Caco-2 (cell line): ENCODE measurements around the gene MSL1. TPM values are rescaled to one million over a fixed set of nuclear protein-coding genes. Genes with fewer than 3 reads are reported as not detected.

Experiments used
- Bru-seq: library from RNA; stranded (reverse); fragments of 400-500 nt; gene quantifications from one replicate; lab custom pipeline; 2021; lab: Mats Ljungman, UMichigan
- BruChase-seq, 2 experiments: library from RNA; stranded (reverse); fragments of 400-500 nt; gene quantifications; one replicate each; lab custom pipeline; 2021; lab: Mats Ljungman, UMichigan
- BruUV-seq: library from RNA; stranded (reverse); fragments of 400-500 nt; replicated peaks from 2 replicates; lab custom pipeline; 2021; lab: Mats Ljungman, UMichigan
- CTCF ChIA-PET: fragments of 300-600 bp; sonication (Branson Sonifier 250); formaldehyde crosslinking; loops from one replicate; lab custom pipeline; 2022; ENCODE audit warnings: antibody characterized with exemption; lab: Charles Lee
- POLR2A ChIA-PET: fragments of 300-600 bp; sonication (Branson Sonifier 250); formaldehyde crosslinking; loops from one replicate; lab custom pipeline; 2022; ENCODE audit warnings: antibody characterized with exemption; lab: Charles Lee
- DNase-seq, 2 experiments: peaks; one replicate each; pipeline versions ENCODE4 v3.0.0 to v3.0.0-alpha.2; 2020 to 2022
- H3K27me3 ChIP-seq: replicated peaks from 2 replicates; pipeline ENCODE4 v1.6.0; 2011; ENCODE audit warnings: low read length; ENCODE audit not compliant: control insufficient read depth, insufficient read depth
- H3K36me3 ChIP-seq: 2 replicates; pipeline ENCODE4 v1.5.1; 2011; ENCODE audit warnings: low read length; ENCODE audit not compliant: control insufficient read depth, insufficient read depth
- H3K4me1 ChIP-seq: fragments of 250-450 bp; sonication (Bioruptor Pico); 2 replicates; pipeline ENCODE4 v1.5.1; 2020; ENCODE audit warnings: mild to moderate bottlenecking
- H3K4me3 ChIP-seq: 2 replicates; pipeline ENCODE4 v1.5.1; 2011; ENCODE audit warnings: low read depth, mild to moderate bottlenecking, control low read depth, low read length
- H3K9me3 ChIP-seq: fragments of 250-450 bp; sonication (Bioruptor Pico); 2 replicates; pipeline ENCODE4 v1.5.1; 2020; ENCODE audit warnings: mild to moderate bottlenecking, moderate library complexity
- H3K27ac Mint-ChIP-seq: one replicate; pipeline ENCODE4 v1.8.0; 2022; ENCODE audit warnings: mixed read lengths; ENCODE audit not compliant: unreplicated experiment
- H3K27me3 Mint-ChIP-seq: one replicate; pipeline ENCODE4 v1.8.0; 2022; ENCODE audit warnings: mixed read lengths; ENCODE audit not compliant: insufficient read depth, unreplicated experiment
- H3K36me3 Mint-ChIP-seq: one replicate; pipeline ENCODE4 v1.8.0; 2022; ENCODE audit warnings: mild to moderate bottlenecking, mixed read lengths; ENCODE audit not compliant: insufficient read depth, unreplicated experiment
- H3K4me1 Mint-ChIP-seq: one replicate; pipeline ENCODE4 v1.8.0; 2022; ENCODE audit warnings: low read depth, mixed read lengths; ENCODE audit not compliant: unreplicated experiment
- H3K4me3 Mint-ChIP-seq: one replicate; pipeline ENCODE4 v1.8.0; 2022; ENCODE audit warnings: mild to moderate bottlenecking, moderate library complexity, mixed read lengths; ENCODE audit not compliant: unreplicated experiment
- H3K9me3 Mint-ChIP-seq: one replicate; pipeline ENCODE4 v1.8.0; 2022; ENCODE audit warnings: mixed read lengths; ENCODE audit not compliant: unreplicated experiment
- intact Hi-C: fragments of 100-400 bp; cut with micrococcal nuclease; formaldehyde crosslinking; loops from one replicate; pipeline ENCODE4 v1.10.0; 2022; ENCODE audit not compliant: unreplicated experiment
- long read RNA-seq: library from polyadenylated mRNA; stranded (forward); transcript quantifications from one replicate; pipeline ENCODE4 v2.0.0, GENCODE V29; 2022
- total RNA-seq: library from RNA; stranded (reverse); gene quantifications from 2 replicates; pipeline ENCODE4 v1.2.3, GENCODE V29; 2022
- TF ChIP-seq, protein P1 (sequence below), 2 experiments: fragments of 200-600 bp in 1 of 2; IDR thresholded peaks; 1 replicate in 1 of 2; 2 replicates in 1 of 2; pipeline versions ENCODE4 v1.5.1 to v1.8.0; 2011 to 2022; ENCODE audit warnings: antibody characterized with exemption in 1 of 2, control low read depth in 1 of 2, inconsistent platforms in 1 of 2, low read depth in 1 of 2, low read length in 1 of 2, mild to moderate bottlenecking in 1 of 2, moderate library complexity in 1 of 2; ENCODE audit not compliant: insufficient read depth in 1 of 2, severe bottlenecking in 1 of 2, unreplicated experiment in 1 of 2

Gene MSL1, protein sequence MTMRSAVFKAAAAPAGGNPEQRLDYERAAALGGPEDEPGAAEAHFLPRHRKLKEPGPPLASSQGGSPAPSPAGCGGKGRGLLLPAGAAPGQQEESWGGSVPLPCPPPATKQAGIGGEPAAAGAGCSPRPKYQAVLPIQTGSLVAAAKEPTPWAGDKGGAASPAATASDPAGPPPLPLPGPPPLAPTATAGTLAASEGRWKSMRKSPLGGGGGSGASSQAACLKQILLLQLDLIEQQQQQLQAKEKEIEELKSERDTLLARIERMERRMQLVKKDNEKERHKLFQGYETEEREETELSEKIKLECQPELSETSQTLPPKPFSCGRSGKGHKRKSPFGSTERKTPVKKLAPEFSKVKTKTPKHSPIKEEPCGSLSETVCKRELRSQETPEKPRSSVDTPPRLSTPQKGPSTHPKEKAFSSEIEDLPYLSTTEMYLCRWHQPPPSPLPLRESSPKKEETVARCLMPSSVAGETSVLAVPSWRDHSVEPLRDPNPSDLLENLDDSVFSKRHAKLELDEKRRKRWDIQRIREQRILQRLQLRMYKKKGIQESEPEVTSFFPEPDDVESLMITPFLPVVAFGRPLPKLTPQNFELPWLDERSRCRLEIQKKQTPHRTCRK
- total RNA-seq = 82.6 and 86.9 TPM in 2 replicates
- Bru-seq, nascent RNA = percentile 90 among the genes with signal in this experiment
- BruChase-seq, experiment 1, labeled RNA remaining after a 2-hour chase = percentile 98 among the genes with signal in this experiment
- BruChase-seq, experiment 2, labeled RNA remaining after a 6-hour chase = percentile 94 among the genes with signal in this experiment
- long read RNA-seq, full-length matches to known transcripts = 10 of 33 reads
- long read RNA-seq, partial matches to known transcripts = 21 of 33 reads
- long read RNA-seq, other reads (novel, unspliced or antisense) = 2 of 33 reads

GRCh38 chr17:40121181-40122135 lies at the start of gene MSL1:
Gene MSL1 (plus strand): TSS chr17:40121971. CDS start chr17:40122613, 642 bp downstream.
- H3K36me3 Mint-ChIP-seq = peaks cover 42% of the 10 kb centered on the region
- intact Hi-C loops = loop anchor here (1.0 kb wide), 1 partner anchor 8 kb away; no protein-coding TSS in a partner anchor
- TSS peak; percentile 59 for BruUV-seq

DNA sequence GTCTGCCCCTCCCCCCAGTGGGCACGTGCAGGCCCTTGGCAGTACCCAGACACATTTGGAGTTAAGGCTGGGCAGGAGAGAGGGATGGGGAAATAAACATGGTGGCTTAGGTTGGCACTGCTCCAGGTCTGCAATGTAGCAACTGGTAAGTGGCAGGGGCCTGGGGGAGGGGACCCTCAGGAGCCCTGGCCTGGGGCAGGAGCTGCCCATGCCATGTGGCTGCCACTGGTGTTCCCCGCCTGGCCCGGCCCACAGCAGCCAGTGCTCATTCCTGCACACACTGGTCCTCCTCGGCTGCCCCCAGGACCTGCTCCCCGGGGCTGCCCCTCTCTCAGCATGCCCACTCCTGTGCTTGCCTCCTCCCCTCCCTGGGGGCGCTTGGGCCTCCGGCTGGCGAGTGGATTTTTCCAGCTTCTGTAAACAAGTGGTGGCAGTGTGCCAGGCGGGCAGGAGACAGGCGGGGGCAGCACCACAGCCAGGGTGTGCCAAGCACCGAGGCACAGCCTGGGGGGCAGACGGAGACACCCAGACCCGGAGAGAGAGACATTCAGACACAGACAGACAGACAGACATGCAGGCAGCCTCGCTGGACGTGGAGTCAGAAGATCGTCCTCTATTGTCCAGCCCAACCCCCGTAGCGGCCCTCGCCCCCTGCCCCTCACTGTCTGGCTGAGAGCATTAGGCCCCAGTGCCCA lies 49.6 kb upstream of the MSL1 start:
- Histone ChIP-seq H3K9me3 (no peaks in the 10 kb centered on the region), H3K36me3 (peaks cover 3% of the 10 kb centered on the region; the same call in 1 of the 2 replicates), H3K27me3 (no peaks in the 10 kb centered on the region), H3K4me3 (peak overlapping the region; percentile 6; the same call in 1 of the 2 replicates), H3K4me1 (peaks cover 75% of the 10 kb centered on the region)
- ChIA-PET POLR2A (interaction anchor here (0.6 to 1.3 kb wide), 4 partner anchors 14 to 41 kb away, joined by 3 to 5 read pairs (median 4); partner anchors contain the start of genes MED24 and NR1D1), CTCF (interaction anchor here (0.5 to 1.8 kb wide), 10 partner anchors 8 to 462 kb away, joined by 3 to 17 read pairs (median 3); partner anchors contain the start of genes MED24, NR1D1 and THRA)
- DNase-seq = no peak
- Mint-ChIP-seq H3K9me3 (no peaks in the 10 kb centered on the region), H3K36me3 (no peaks in the 10 kb centered on the region), H3K4me1 (peaks cover 48% of the 10 kb centered on the region), H3K27ac (peak overlapping the region; percentile 56), H3K4me3 (peak overlapping the region; percentile 28), H3K27me3 (no peaks in the 10 kb centered on the region)
- intact Hi-C loops = no loop called here
- BruUV-seq = TSS peak; percentile 80
- TF ChIP-seq, protein P1, sequence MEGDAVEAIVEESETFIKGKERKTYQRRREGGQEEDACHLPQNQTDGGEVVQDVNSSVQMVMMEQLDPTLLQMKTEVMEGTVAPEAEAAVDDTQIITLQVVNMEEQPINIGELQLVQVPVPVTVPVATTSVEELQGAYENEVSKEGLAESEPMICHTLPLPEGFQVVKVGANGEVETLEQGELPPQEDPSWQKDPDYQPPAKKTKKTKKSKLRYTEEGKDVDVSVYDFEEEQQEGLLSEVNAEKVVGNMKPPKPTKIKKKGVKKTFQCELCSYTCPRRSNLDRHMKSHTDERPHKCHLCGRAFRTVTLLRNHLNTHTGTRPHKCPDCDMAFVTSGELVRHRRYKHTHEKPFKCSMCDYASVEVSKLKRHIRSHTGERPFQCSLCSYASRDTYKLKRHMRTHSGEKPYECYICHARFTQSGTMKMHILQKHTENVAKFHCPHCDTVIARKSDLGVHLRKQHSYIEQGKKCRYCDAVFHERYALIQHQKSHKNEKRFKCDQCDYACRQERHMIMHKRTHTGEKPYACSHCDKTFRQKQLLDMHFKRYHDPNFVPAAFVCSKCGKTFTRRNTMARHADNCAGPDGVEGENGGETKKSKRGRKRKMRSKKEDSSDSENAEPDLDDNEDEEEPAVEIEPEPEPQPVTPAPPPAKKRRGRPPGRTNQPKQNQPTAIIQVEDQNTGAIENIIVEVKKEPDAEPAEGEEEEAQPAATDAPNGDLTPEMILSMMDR (IDR thresholded peaks at IDR 0.05; ENCODE audit: insufficient read depth in 1 of 2, low read depth in 1 of 2, low read length in 1 of 2, severe bottlenecking in 1 of 2, unreplicated experiment in 1 of 2) = no peak

More at GRCh38 chr17:40121181-40122135, at the start of gene MSL1:
- Mint-ChIP-seq H3K9me3 (no peaks in the 10 kb centered on the region), H3K4me3 (peak within 1 kb of the TSS; percentile 97), H3K27me3 (no peaks in the 10 kb centered on the region), H3K4me1 (peaks cover 32% of the 10 kb centered on the region), H3K27ac (peak within 1 kb of the TSS; percentile 62)
- Histone ChIP-seq H3K4me1 (peaks cover 26% of the 10 kb centered on the region), H3K9me3 (no peaks in the 10 kb centered on the region), H3K27me3 (no peaks in the 10 kb centered on the region), H3K36me3 (peaks cover 3% of the 10 kb centered on the region), H3K4me3 (peak within 1 kb of the TSS; percentile 78)
- POLR2A ChIA-PET = interaction anchor here (0.6 to 3.2 kb wide), 7 partner anchors 8 to 108 kb away, joined by 3 to 56 read pairs (median 3); partner anchors contain the start of genes CASC3, NR1D1 and WIPF2
- CTCF ChIA-PET = interaction anchor here (0.6 to 4.5 kb wide), 10 partner anchors 8 to 565 kb away, joined by 3 to 63 read pairs (median 3); partner anchors contain the start of gene NR1D1
- peak; percentile 85 to 92 for DNase-seq
- TF ChIP-seq, protein P1 (IDR thresholded peaks at IDR 0.05; ENCODE audit: insufficient read depth in 1 of 2, low read depth in 1 of 2, low read length in 1 of 2, severe bottlenecking in 1 of 2, unreplicated experiment in 1 of 2) = no peak
